Neuronal stem cell (in vitro differentiated cells): Measurements from ENCODE around the gene INPP5B.

Experiments used
- DNase-seq: peaks from one replicate; pipeline ENCODE4 v3.0.0-alpha.2; 2013; ENCODE audit warnings: low spot score
- H2AFZ ChIP-seq: one replicate; pipeline ENCODE4 v1.6.1; 2013; ENCODE audit warnings: mild to moderate bottlenecking, low read length, inconsistent platforms
- H2AK5ac ChIP-seq: 2 replicates; pipeline ENCODE4 v1.6.1; 2013; ENCODE audit warnings: low read depth, mild to moderate bottlenecking, inconsistent platforms, low read length, moderate library complexity, mixed read lengths
- H2BK120ac ChIP-seq: 2 replicates; pipeline ENCODE4 v1.6.1; 2013; ENCODE audit warnings: low read depth, mild to moderate bottlenecking, inconsistent platforms, low read length, moderate library complexity, mixed read lengths
- H2BK12ac ChIP-seq: one replicate; pipeline ENCODE4 v1.6.1; 2013; ENCODE audit warnings: low read length, inconsistent platforms
- H2BK15ac ChIP-seq: 2 replicates; pipeline ENCODE4 v1.6.1; 2013; ENCODE audit warnings: mild to moderate bottlenecking, low read length, inconsistent platforms, mixed read lengths
- H2BK5ac ChIP-seq: one replicate; pipeline ENCODE4 v1.6.1; 2013; ENCODE audit warnings: inconsistent platforms, mild to moderate bottlenecking, low read length, moderate library complexity
- H3K14ac ChIP-seq: one replicate; pipeline ENCODE4 v1.6.1; 2013; ENCODE audit warnings: low read length, inconsistent platforms
- H3K18ac ChIP-seq: 2 replicates; pipeline ENCODE4 v1.6.1; 2013; ENCODE audit warnings: low read length, inconsistent platforms
- H3K23ac ChIP-seq: 2 replicates; pipeline ENCODE4 v1.6.1; 2013; ENCODE audit warnings: low read depth, mild to moderate bottlenecking, mixed read lengths, low read length, inconsistent platforms; ENCODE audit not compliant: poor library complexity
- H3K27ac ChIP-seq: replicated peaks from 3 replicates; pipeline ENCODE4 v1.5.1; 2013; ENCODE audit warnings: low read length, inconsistent platforms
- H3K27me3 ChIP-seq, 3 experiments: 2 replicates each; pipeline ENCODE4 v1.6.1; 2013; ENCODE audit warnings: low read length in 3 of 3, mild to moderate bottlenecking in 2 of 3, inconsistent platforms in 1 of 3, low read depth in 1 of 3, mixed read lengths in 1 of 3, moderate library complexity in 1 of 3; ENCODE audit not compliant: control insufficient read depth in 3 of 3, insufficient read depth in 3 of 3
- H3K36me3 ChIP-seq, 2 donors: replicated peaks in 1 of 2; 2 replicates each; pipeline ENCODE4 v1.6.1; 2013; ENCODE audit warnings: low read length in 2 of 2; ENCODE audit not compliant: control insufficient read depth in 2 of 2, insufficient read depth in 2 of 2
- H3K4ac ChIP-seq: 2 replicates; pipeline ENCODE4 v1.6.1; 2013; ENCODE audit warnings: inconsistent platforms, mild to moderate bottlenecking, low read length, moderate library complexity
- H3K4me1 ChIP-seq, 2 donors: 1 replicate in 1 of 2; 2 replicates in 1 of 2; pipeline ENCODE4 v1.6.1; 2013; ENCODE audit warnings: low read length in 2 of 2, low read depth in 1 of 2; ENCODE audit not compliant: control insufficient read depth in 2 of 2, insufficient read depth in 1 of 2
- H3K4me2 ChIP-seq: one replicate; pipeline ENCODE4 v1.6.1; 2013; ENCODE audit warnings: mild to moderate bottlenecking, low read length, inconsistent platforms; ENCODE audit not compliant: insufficient read depth, poor library complexity, severe bottlenecking
- H3K4me3 ChIP-seq, 2 donors: 2 replicates each; pipeline ENCODE4 v1.5.1; 2013; ENCODE audit warnings: low read length in 2 of 2, mild to moderate bottlenecking in 2 of 2, inconsistent platforms in 1 of 2, moderate library complexity in 1 of 2
- H3K79me1 ChIP-seq: one replicate; pipeline ENCODE4 v1.6.1; 2013; ENCODE audit warnings: low read depth, mild to moderate bottlenecking, inconsistent platforms, low read length, moderate library complexity
- H3K9ac ChIP-seq: one replicate; pipeline ENCODE4 v1.6.1; 2013; ENCODE audit warnings: mild to moderate bottlenecking, low read depth, low read length, inconsistent platforms; ENCODE audit not compliant: poor library complexity
- H3K9me3 ChIP-seq, 2 donors: replicated peaks in 1 of 2; 2 replicates each; pipeline versions ENCODE3 to v1.6.1; 2013; ENCODE audit warnings: low read length in 2 of 2, mild to moderate bottlenecking in 2 of 2, inconsistent platforms in 1 of 2, low read depth in 1 of 2, mixed read lengths in 1 of 2, moderate library complexity in 1 of 2; ENCODE audit not compliant: control insufficient read depth in 2 of 2, insufficient read depth in 1 of 2
- H4K8ac ChIP-seq: one replicate; pipeline ENCODE4 v1.6.1; 2013; ENCODE audit warnings: low read depth, mild to moderate bottlenecking, inconsistent platforms, low read length, moderate library complexity
- H4K91ac ChIP-seq: one replicate; pipeline ENCODE4 v1.6.1; 2013; ENCODE audit warnings: low read length, low read depth, mild to moderate bottlenecking, inconsistent platforms; ENCODE audit not compliant: poor library complexity
- WGBS, 2 donors: extraction: QIAGEN DNeasy Blood & Tissue Kit; methylation state at CpG; one replicate each; pipeline ENCODE4 v1.1.7; 2013; ENCODE audit warnings: missing lambda C conversion rate in 2 of 2, mixed read lengths in 1 of 2; ENCODE audit not compliant: insufficient read length in 2 of 2, insufficient replicate concordance in 1 of 2; ENCODE audit errors: extremely low coverage in 2 of 2; 5-methylcytosine and 5-hydroxymethylcytosine counted together

The INPP5B gene

GRCh38 chr1:37930246-37931101 is 16.4 kb downstream of the INPP5B start:
- Histone ChIP-seq H2AK5ac (no peak overlapping the region), H4K8ac (no peak overlapping the region), H2BK120ac (no peak overlapping the region), H3K18ac (no peak overlapping the region), H3K27ac (no peak overlapping the region), H3K9me3 (no peaks in the 10 kb centered on the region), H3K9ac (no peak overlapping the region), H3K4me3 (peak overlapping the region; percentile 90 to 91), H3K4me2 (peak overlapping the region; percentile 59), H3K14ac (no peak overlapping the region), H3K23ac (no peak overlapping the region), H2BK12ac (no peak overlapping the region), H3K79me1 (no peaks in the 10 kb centered on the region), H2BK5ac (no peak overlapping the region), H3K4me1 (peaks cover 2 to 4% of the 10 kb centered on the region in 2 donors), H3K36me3 (peaks cover 0 to 3% of the 10 kb centered on the region in 2 donors), H3K27me3 (no peaks in the 10 kb centered on the region), H4K91ac (no peak overlapping the region), H2AFZ (no peak overlapping the region), H3K4ac (no peak overlapping the region), H2BK15ac (no peak overlapping the region)
- no peak for DNase-seq
- WGBS, 2 donors = no CpG with 5 or more reads among the region's 13 CpGs

DNA sequence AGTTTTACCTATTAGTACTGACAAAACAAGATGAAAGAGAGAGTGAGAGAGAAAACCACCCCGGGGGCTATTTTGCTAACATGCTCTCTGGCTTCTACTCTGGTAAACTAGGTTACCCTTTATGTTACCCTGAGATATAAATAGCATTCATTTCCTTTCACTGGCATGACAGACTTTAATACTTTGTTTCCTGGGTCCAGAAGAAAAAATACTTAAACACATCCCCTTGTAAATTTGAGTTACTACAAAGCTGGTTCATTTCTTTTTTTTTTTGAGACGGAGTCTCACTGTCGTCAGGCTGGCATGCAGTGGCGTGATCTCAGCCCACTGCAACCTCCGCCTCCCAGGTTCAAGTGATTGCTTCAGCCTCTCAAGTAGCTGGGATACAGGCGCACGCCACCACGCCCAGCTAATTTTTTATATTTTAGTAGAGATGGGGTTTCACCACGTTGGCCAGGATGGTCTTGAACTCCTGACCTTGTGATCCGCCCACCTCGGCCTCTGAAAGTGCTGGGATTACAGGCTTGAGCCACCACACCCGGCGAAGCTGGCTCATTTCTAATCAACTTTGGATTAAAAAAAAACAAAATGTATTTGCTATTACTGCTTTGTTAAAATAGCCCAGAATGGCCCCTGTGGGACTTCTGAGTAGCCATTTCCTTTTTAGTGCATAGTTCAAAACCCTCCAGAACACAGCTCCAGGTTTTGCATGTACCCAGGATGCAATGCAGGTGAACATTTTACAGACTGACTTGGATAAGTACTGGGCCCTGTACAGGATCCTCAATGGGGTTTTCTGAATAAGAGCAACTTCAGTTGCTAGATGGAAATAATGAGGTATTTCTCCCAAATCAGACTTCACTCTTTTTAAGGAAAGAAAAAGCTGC is 20.6 kb downstream of the INPP5B start:
- Histone ChIP-seq H4K91ac (no peak overlapping the region), H3K4me3 (no peak overlapping the region), H3K79me1 (no peaks in the 10 kb centered on the region), H2AK5ac (no peak overlapping the region), H3K9ac (no peak overlapping the region), H3K36me3 (peaks cover 0 to 8% of the 10 kb centered on the region in 2 donors), H2BK15ac (no peak overlapping the region), H4K8ac (no peak overlapping the region), H3K4me1 (peaks cover 2 to 4% of the 10 kb centered on the region in 2 donors), H2AFZ (no peak overlapping the region), H3K27ac (no peak overlapping the region), H3K18ac (no peak overlapping the region), H3K4ac (no peak overlapping the region), H2BK5ac (no peak overlapping the region), H3K9me3 (no peaks in the 10 kb centered on the region), H3K14ac (no peak overlapping the region), H3K23ac (no peak overlapping the region), H2BK12ac (no peak overlapping the region), H3K4me2 (no peak overlapping the region), H3K27me3 (no peaks in the 10 kb centered on the region), H2BK120ac (no peak overlapping the region)
- DNase-seq = no peak
- no CpG with 5 or more reads among the region's 13 CpGs for WGBS, 2 donors

DNA sequence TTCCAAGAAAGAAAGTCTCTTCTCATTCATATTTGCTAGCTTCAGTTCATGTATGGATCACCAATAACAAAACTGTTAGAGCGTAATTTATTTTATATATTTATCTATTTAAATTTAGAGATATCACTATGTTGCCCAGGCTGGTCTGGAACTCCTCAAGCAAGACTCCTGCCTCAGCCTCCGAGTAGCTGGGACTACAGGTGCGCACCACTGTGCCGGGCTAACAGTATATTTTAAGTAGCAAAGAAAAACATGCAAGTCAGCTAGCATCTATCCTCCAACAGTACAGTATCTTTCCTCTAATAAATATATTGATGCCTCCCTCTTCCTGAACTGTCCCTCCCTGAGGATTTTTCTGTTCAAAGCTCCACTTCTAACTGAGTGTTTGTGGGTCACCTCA is 21.5 kb downstream of the INPP5B start:
- Histone ChIP-seq H3K27ac (no peak overlapping the region), H3K9ac (no peak overlapping the region), H2BK15ac (no peak overlapping the region), H3K4me2 (no peak overlapping the region), H3K9me3 (no peaks in the 10 kb centered on the region), H2AFZ (no peak overlapping the region), H3K4me3 (no peak overlapping the region), H2BK120ac (no peak overlapping the region), H4K8ac (no peak overlapping the region), H3K36me3 (peaks cover 0 to 8% of the 10 kb centered on the region in 2 donors), H3K79me1 (no peaks in the 10 kb centered on the region), H4K91ac (no peak overlapping the region), H3K14ac (no peak overlapping the region), H3K18ac (no peak overlapping the region), H3K27me3 (no peaks in the 10 kb centered on the region), H2AK5ac (no peak overlapping the region), H3K23ac (no peak overlapping the region), H2BK12ac (no peak overlapping the region), H3K4me1 (no peaks in the 10 kb centered on the region), H2BK5ac (no peak overlapping the region), H3K4ac (no peak overlapping the region)
- no CpG with 5 or more reads among the region's 4 CpGs for WGBS, 2 donors
- no peak for DNase-seq

GRCh38 chr1:37923551-37923889 is 23.3 kb downstream of the INPP5B start:
- no peaks in the 10 kb centered on the region for H3K4me1 ChIP-seq
- no peak overlapping the region for H2AFZ ChIP-seq
- no peak overlapping the region for H3K9ac ChIP-seq
- no peak overlapping the region for H3K4me3 ChIP-seq
- H2AK5ac ChIP-seq = no peak overlapping the region
- H3K4me2 ChIP-seq = no peak overlapping the region
- no peak overlapping the region for H3K23ac ChIP-seq
- no peak overlapping the region for H2BK12ac ChIP-seq
- no peak overlapping the region for H3K18ac ChIP-seq
- H3K79me1 ChIP-seq = no peaks in the 10 kb centered on the region
- H3K14ac ChIP-seq = no peak overlapping the region
- H4K8ac ChIP-seq = no peak overlapping the region
- no peak for DNase-seq
- no peak overlapping the region for H2BK15ac ChIP-seq
- peaks cover 0 to 8% of the 10 kb centered on the region in 2 donors for H3K36me3 ChIP-seq
- H3K27ac ChIP-seq = no peak overlapping the region
- no peak overlapping the region for H3K4ac ChIP-seq
- peaks cover 0 to 1% of the 10 kb centered on the region in 2 donors for H3K9me3 ChIP-seq
- no peak overlapping the region for H2BK120ac ChIP-seq
- no peak overlapping the region for H2BK5ac ChIP-seq
- H4K91ac ChIP-seq = no peak overlapping the region
- WGBS, 2 donors = no CpG with 5 or more reads among the region's 3 CpGs
- no peaks in the 10 kb centered on the region for H3K27me3 ChIP-seq
